GM12878 (cell line): ENCODE measurements around the gene TRDMT1. TPM values are rescaled to one million over a fixed set of nuclear protein-coding genes. Genes with fewer than 3 reads are reported as not detected.

ENCODE experiments used
- BRCA1 ChIP-seq: IDR thresholded peaks from 2 replicates; pipeline ENCODE4 v1.6.1; 2011; ENCODE audit warnings: low read depth, low read length, improper control_type of control experiment
- CUX1 ChIP-seq: IDR thresholded peaks from 2 replicates; pipeline ENCODE4 v1.6.1; 2012; ENCODE audit warnings: improper control_type of control experiment, low read depth, low read length; ENCODE audit not compliant: insufficient replicate concordance
- IRF3 ChIP-seq: fragments of 450-650 bp; IDR thresholded peaks from 2 replicates; pipeline ENCODE4 v1.6.1; 2014; ENCODE audit warnings: mild to moderate bottlenecking
- POU2F2 ChIP-seq: IDR thresholded peaks from 3 replicates; pipeline ENCODE4 v1.6.1; 2011; ENCODE audit warnings: low read depth, mild to moderate bottlenecking, low read length, borderline replicate concordance
- polyA plus RNA-seq, 11 experiments: library from polyadenylated mRNA; depleted of rRNA in 4 of 11; unstranded in 6 of 11; stranded (reverse) in 5 of 11; fragments of >200 nt; fragmentation: Nextera tagmentation in 4 of 11; fragmentation: Illumina TruSeq in 1 of 11; extraction: Ambion mirVana in 4 of 11; extraction: Trizol in 1 of 11; gene quantifications; 1 replicate in 1 of 11; 2 replicates in 10 of 11; pipeline versions ENCODE4 v1.2.1 to v1.2.3, GENCODE V29; 2011 to 2016; ENCODE audit warnings: inconsistent platforms in 2 of 11, missing spikeins in 2 of 11, low read depth in 1 of 11
- total RNA-seq, 4 experiments: library from RNA; depleted of rRNA in 3 of 4; stranded (reverse); fragments of >200 nt in 3 of 4; fragmentation: Illumina TruSeq in 1 of 4; extraction: Trizol in 1 of 4; gene quantifications; 2 replicates each; pipeline versions ENCODE4 v1.2.1 to v1.2.3, GENCODE V29; 2013 to 2021

The TRDMT1 gene
- total and polyA plus RNA-seq, 10 of the 15 experiments (the other 5 are each of a cell fraction or from before 2014, with no cell fraction given): 2.3 to 9.7 (median 4.6) TPM

GRCh38 chr10:17229967-17230682 is 28.7 kb upstream of the TRDMT1 start (continued):
- TF ChIP-seq CUX1: no peak
- peak; percentile 69; the same call in 1 of the 3 replicates for TF ChIP-seq POU2F2
- TF ChIP-seq BRCA1: no peak
- no peak for TF ChIP-seq IRF3
